Measurements from ENCODE around the gene SLC29A4.

- TF ChIP-seq KLF10 (tag by site-specific recombination; IDR thresholded peaks at IDR 0.05) (no peak), ZNF274 (IDR thresholded peaks at IDR 0.05; ENCODE audit: low read length) (no peak), ZNF274 (tag by site-specific recombination; IDR thresholded peaks at IDR 0.05; ENCODE audit: borderline replicate concordance) (no peak), PBX3 (CRISPR knock-in tag; IDR thresholded peaks at IDR 0.05) (no peak), SALL2 (tag by site-specific recombination; IDR thresholded peaks at IDR 0.05; ENCODE audit: borderline replicate concordance) (no peak), ZNF18 (tag by site-specific recombination; IDR thresholded peaks at IDR 0.05) (no peak), ZNF416 (tag by site-specific recombination; IDR thresholded peaks at IDR 0.05) (no peak), ZNF350 (tag by site-specific recombination; IDR thresholded peaks at IDR 0.05) (no peak)
- TF ChIP-seq, protein P1, sequence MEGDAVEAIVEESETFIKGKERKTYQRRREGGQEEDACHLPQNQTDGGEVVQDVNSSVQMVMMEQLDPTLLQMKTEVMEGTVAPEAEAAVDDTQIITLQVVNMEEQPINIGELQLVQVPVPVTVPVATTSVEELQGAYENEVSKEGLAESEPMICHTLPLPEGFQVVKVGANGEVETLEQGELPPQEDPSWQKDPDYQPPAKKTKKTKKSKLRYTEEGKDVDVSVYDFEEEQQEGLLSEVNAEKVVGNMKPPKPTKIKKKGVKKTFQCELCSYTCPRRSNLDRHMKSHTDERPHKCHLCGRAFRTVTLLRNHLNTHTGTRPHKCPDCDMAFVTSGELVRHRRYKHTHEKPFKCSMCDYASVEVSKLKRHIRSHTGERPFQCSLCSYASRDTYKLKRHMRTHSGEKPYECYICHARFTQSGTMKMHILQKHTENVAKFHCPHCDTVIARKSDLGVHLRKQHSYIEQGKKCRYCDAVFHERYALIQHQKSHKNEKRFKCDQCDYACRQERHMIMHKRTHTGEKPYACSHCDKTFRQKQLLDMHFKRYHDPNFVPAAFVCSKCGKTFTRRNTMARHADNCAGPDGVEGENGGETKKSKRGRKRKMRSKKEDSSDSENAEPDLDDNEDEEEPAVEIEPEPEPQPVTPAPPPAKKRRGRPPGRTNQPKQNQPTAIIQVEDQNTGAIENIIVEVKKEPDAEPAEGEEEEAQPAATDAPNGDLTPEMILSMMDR (tag by site-specific recombination; IDR thresholded peaks at IDR 0.05) = no peak
- TF ChIP-seq, protein P2, sequence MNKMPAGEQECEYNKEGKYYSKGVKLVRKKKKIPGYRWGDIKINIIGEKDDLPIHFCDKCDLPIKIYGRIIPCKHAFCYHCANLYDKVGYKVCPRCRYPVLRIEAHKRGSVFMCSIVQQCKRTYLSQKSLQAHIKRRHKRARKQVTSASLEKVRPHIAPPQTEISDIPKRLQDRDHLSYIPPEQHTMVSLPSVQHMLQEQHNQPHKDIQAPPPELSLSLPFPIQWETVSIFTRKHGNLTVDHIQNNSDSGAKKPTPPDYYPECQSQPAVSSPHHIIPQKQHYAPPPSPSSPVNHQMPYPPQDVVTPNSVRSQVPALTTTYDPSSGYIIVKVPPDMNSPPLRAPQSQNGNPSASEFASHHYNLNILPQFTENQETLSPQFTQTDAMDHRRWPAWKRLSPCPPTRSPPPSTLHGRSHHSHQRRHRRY (tag by site-specific recombination; IDR thresholded peaks at IDR 0.05) = no peak
These were observed 39.5 kb upstream of the SLC29A4 start for GRCh38 chr7:5243261-5243660.
